Stimulated activated CD4-positive, alpha-beta T cell treated with anti-CD3 and anti-CD28 coated beads, Interleukin-2, amount 100 ng/mL, for 24 hours (primary cell): Measurements from ENCODE around the gene HIF1AN.
A peak's percentile ranks its signal among the peaks of the same experiment; 100 is the strongest.

Experiments
- DNase-seq, 2 donors: peaks; one replicate each; pipeline ENCODE4 v3.0.0-alpha.2; 2020

Gene HIF1AN

DNA sequence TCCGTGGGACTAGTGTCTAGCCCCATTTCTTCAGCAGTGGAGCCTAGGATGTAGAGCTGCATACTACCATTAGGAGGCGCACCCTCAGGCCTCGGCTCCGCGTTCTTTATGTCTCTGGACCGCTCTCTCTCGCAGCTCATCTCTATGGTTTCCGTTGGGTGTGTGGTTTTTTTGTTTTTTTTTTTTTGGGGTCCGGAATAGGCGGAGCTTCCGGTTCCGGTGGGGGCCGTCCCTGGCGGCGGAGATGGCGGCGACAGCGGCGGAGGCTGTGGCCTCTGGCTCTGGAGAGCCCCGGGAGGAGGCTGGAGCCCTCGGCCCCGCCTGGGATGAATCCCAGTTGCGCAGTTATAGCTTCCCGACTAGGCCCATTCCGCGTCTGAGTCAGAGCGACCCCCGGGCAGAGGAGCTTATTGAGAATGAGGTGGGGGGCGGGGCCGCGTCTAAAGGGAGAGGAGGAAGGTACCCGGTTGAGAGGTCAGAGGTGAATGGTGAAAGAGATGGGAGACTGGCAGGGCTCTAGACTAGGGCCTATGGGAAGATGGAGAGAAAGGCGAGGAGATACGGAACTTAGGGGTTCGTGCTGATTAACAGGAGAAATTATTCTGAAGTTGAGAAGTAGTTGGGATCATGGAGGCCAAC, at the start of gene HIF1AN:
Gene HIF1AN, plus strand, starts transcription at position 229 of the 639 bp plus-strand sequence. Its CDS starts 16 bp downstream, at position 245.
- DNase-seq: peak; percentile 84 to 90

DNA sequence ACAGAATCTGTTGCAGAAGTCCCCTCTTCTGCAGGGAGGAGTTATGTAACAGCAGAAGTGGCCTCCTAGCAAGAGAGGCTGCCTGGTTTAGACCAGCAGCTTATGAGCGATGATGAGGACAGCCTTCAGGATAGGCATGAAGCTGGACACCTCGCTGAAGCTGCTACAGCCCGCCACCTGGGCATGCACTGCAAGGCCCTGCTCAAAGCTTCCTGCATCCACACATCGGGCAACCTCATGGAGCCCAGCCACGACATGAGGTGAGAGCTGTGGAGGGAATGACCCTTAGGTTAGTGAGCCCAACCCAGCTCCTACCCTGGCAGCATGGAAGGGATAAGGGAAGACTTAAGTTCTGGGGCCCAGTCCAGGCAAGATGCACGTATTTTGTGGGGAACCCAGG, 48.2 kb upstream of the HIF1AN start:
- DNase-seq: no peak

DNA sequence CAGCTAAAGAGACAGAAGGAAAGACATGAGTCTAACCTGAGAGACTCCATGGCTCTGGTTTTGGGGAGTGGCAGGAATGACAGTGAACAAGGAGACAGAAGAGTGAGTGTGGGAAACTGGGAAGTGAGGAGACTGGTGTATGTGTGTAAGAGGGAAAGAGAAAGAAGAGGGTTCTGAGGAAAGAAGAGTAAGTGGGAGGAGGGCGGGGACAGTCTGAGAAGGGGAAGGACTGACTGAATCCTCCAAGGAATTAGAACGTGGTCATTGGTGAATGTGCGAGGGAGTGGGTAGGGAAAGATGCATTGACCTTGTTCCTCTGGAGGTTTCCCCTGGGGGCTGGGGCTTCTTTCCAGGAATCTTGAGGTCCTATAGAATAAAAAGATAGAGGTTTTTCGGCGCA, 46.3 kb upstream of the HIF1AN start:
- DNase-seq: no peak

- DNase-seq: no peak
Observed at GRCh38 chr10:100490531-100490930, 45.2 kb upstream of the HIF1AN start.

DNA sequence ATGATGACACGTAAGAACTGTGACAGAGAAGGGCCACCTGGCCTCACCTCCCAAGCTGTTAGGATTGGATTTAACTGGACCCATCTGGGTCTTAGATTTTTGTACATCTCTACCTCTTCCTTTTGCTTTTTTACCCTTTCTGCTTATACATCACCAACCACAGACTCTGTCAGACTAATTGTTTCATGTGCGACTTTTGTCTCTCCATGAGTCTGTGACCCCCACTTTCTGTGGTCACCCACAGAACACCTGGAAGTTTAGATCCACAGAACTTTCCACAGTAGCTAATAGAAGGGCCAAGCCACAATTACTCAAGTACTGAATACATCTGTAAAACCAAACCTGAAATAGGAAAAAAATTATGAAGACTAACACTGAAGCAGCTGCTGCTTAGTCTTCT, 39.2 kb upstream of the HIF1AN start:
- no peak for DNase-seq

DNA sequence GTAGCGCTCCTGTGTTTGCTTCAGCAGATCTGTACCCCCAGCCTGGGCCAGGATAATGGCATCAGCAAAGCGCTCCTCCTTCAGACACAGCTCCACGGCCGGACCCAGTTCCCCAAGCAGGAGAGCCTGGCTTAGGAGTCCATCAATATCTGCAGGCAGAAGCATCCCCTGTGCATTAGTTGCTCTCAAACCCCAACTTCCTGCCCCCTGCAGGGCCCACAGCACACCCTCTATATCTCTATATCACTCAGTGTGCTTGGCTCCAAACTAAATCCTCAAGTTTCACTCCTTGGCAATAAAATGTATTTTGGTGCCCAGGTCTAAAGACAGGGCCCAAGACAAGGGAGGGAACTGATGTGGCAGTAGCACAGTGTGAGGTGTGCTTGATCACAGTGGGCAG, 37.7 kb upstream of the HIF1AN start:
- DNase-seq: no peak

DNA sequence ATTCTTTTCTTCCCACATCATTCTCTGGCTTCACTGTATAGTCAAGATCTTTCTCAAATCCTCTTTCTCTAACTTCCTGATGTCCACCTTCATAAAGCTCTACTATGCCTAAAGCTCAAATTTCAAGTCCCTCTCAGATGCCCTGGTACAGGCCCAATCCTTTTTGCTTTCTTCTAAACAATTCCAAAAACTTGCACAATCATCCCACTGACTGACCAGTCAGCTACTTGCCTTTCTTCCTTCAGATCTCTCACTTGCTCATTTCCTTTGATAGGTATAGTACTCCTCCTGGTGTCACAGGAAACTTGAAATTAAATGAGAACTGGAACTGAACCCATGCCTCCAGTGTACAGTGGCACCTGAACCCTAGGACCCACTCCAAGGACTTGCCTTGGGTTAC, 34.3 kb upstream of the HIF1AN start:
- no peak for DNase-seq

GRCh38 chr10:100502926-100503494, 32.7 kb upstream of the HIF1AN start:
- DNase-seq: no peak

DNA sequence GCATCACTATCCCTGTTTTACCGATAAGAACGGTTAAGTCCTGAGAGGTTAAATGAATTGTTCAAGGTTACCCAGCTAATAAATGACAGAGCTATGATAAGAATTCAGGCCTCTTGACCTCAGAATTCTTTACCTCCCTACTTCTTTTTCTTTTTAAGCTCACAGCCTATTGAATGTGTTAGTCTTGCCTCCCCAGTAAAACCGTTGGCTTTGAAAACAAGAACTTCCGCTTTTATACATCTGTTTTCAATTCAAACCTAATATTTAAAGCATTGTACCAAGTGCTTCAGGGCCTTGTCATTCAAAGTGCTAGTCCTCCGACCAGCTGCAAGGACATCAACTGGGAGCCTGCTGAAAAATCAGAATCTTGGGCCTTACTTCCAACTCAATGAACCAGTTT, 31.6 kb upstream of the HIF1AN start:
- DNase-seq: no peak

DNA sequence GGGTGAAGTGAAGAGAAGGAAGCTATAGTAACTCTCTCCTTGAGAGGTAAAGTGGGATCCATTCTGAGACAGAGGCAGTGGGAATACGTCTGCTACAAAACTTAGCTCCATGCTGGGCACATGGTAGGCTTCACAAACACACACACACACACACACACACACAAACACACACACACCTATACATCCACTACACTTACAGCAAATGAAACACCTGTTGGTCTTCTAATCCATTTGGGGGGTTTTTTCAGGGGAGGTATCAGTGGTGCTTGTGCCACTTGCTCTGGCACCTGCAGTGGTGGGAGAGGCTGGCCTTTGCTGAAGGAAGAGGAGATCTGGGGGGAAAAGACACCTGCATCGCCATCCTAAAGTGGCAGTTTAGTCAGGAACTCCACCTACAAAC, 30.6 kb upstream of the HIF1AN start:
- no peak for DNase-seq

DNA sequence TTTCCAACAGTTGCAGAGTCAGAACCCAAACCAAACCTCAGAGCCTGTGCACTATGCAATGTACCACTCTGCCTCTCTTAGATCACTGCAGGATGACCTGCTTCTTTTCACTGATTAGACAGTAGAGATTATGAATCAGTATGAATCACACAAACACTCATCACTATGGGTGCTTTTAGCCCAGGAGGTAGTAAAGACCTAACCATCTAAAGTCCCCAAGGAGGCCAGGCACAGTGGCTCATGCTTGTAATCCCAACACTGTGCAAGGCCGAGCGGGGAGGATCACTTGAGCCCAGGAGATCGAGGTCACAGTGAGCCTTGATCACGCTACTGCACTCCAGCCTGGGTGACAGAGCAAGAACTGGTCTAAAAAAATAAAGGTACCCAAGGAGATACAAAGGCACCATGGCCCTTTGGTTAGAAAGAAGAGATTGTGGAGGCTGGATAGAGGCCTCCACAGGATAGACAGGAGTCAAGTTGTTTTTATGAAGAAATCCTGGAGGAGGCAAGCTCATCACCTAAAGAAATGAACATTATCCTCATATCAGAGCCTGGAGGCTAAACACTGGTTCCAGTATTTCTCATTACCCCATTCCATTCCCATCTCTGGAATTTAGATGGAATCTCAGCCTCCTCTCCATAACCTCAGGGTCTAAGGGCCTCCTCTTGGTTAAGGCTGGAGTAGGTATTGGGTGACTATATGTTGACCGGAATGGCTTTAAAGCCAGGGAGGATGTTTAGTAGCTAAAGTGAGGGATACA, 29.0 kb upstream of the HIF1AN start:
- no peak for DNase-seq

DNA sequence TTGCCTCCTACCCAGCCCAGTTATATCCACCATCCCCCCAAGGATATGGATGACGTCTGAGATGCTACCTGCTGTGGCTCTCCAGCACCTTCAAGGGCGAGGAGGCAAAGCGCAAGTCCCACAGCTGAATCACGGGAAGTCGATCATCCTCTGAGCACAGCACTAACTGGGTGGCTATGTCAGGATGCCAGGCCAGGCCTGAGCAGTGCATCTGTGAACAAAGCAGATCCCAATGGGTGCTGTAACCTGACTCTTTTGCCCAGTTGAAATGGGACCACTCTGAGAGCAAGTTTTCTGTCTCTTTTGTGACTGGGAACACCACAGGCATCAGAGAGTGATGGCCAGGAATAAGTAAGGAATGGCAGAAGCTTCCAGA, 28.4 kb upstream of the HIF1AN start:
- no peak for DNase-seq

DNA sequence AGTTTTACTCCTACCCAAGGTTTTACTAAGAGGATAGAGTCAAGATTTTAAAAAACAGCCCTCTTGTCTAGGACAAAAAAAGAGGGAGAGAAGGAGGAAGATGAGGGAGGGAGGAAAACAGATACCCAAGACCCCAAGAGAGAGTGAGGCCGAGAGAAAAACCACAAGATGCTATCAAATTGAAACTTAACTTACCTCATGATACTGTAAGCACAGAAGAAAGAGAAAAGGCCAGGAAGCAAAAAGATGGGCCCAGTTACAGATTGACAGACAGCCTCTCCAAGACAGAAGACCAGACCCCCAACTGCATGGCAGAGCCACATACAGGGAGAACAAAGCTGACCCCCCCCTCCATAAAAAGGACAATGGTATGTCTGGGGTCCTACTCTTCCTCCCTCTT, 27.5 kb upstream of the HIF1AN start:
- DNase-seq: no peak

DNA sequence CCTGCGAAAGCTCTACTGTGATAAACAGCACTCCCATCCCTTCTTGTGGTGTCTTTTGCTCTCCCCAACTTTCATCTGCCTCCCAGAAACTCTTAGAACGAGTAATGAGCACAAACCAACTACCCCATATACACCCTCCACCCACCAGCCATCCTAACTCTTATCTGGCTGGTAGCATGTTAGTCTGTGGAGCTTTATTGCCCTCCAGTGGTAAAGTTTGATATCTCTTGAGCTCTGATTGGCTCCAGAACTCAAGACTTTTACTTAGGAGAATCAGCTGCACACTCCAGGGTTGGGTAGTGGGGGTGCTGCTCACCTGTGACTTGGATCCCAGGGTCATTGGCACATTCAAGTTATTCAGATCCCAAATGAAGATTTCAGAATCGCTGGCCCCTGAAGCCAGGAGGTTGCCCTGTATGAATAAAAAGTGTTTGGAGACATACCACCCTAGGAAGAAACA, 27.0 kb upstream of the HIF1AN start:
- peak; percentile 13 to 44 for DNase-seq

DNA sequence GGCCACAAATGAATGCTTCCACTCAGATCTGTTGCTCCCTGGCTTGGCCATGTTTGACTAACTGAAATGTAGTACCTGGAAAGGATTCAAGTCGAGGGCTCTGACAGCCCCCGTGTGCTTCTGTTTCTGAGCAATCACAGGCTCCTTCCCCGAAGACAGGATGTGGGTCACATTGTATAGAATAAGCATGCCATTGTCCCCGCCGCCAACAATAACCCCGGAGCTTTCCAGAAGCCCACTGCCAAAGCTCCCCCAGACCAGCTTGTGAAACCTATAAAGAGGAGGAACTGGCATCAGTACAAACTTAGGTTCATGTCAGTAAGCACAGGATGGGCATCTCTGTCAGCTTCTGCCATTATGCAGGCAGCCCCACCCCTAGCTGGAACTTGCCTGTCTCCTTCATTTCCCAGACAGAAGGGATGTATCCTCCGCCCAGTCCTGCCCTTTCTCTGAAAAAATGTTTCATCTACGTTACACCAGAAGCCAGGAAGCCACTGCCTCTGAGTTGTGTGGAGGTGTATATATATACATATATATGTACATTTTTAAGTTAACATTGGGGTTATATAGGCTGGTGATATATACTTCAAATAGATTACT, 26.4 kb upstream of the HIF1AN start:
- DNase-seq: peak; percentile 40 to 50

- peak; percentile 57 for DNase-seq
Observed at GRCh38 chr10:100510533-100511308, 25.0 kb upstream of the HIF1AN start.

DNA sequence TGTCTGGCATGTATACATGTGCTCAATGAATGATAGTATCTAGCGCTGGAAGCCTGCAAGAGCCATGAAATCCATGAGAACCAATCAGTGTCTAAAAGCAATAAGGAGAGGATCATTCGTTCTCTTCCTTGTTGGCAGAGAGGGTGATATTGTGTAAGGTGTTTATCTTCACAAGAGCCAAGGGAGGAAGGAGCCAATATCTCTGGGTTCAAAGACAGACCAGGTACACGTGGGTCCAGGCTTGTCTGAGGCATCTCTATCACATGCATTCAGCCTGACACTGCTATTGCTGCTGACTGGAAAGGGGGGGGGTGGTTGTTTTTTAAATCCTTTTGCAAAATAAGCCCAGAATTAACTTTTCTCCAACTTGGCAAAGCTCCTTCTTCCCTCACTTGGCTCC, 20.1 kb upstream of the HIF1AN start:
- no peak for DNase-seq

GRCh38 chr10:100516847-100517246, 18.9 kb upstream of the HIF1AN start:
- DNase-seq: no peak

DNA sequence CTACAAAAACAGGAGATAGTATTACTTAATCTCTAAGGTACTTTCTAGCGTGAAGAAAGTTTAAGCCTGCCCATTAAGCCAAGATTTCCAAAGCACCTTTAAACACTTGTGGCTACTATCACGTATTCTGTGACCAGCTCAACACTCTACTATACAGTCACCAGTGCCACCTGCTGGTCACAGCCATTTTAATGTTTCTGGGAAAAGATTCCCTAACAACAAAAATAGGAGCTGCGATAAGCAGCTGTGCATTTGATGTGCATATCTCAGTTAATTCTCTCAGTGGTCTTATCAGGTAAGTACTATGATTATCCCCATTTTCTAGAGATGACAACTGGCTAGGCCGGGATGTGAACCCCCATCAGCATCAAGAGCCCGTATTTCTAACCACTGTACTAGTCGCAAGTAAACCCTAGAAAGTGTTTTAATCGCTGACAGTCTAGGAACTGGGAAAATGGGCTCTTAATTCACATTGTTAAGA, 16.9 kb upstream of the HIF1AN start:
- DNase-seq: peak; percentile 66 to 77

- DNase-seq: no peak
Observed at GRCh38 chr10:100519311-100520051, 16.3 kb upstream of the HIF1AN start, which contains the start of gene SEC31B. TSS of gene SEC31B (minus strand) at chr10:100519861. CDS start at chr10:100516952, 2,909 bp downstream.

- DNase-seq: no peak
Observed at GRCh38 chr10:100520811-100521210, 14.9 kb upstream of the HIF1AN start.
